ENCODE results near the gene USPL1.

Gene USPL1

GRCh38 chr13:30665638-30666037 is 47.9 kb downstream of the USPL1 start:
- Mint-ChIP-seq H3K27ac (no peak overlapping the region), H3K4me1 (no peaks in the 10 kb centered on the region), H3K4me3 (no peak overlapping the region), H3K27me3 (no peaks in the 10 kb centered on the region), H3K36me3 (no peaks in the 10 kb centered on the region), H3K9me3 (no peaks in the 10 kb centered on the region)

- no peaks in the 10 kb centered on the region for H3K36me3 Mint-ChIP-seq
- H3K9me3 Mint-ChIP-seq = no peaks in the 10 kb centered on the region
- no peak overlapping the region for H3K4me3 Mint-ChIP-seq
- H3K27ac Mint-ChIP-seq = no peak overlapping the region
- no peaks in the 10 kb centered on the region for H3K27me3 Mint-ChIP-seq
- H3K4me1 Mint-ChIP-seq = peaks cover 2% of the 10 kb centered on the region
Measured at GRCh38 chr13:30666113-30666512, 48.4 kb downstream of the USPL1 start.

- no peaks in the 10 kb centered on the region for H3K9me3 Mint-ChIP-seq
- peaks cover 8% of the 10 kb centered on the region for H3K4me1 Mint-ChIP-seq
- no peaks in the 10 kb centered on the region for H3K27me3 Mint-ChIP-seq
- H3K4me3 Mint-ChIP-seq = no peak overlapping the region
- H3K36me3 Mint-ChIP-seq = no peaks in the 10 kb centered on the region
- no peak overlapping the region for H3K27ac Mint-ChIP-seq
Measured at GRCh38 chr13:30667014-30667413, 49.3 kb downstream of the USPL1 start.

- Mint-ChIP-seq H3K4me1 (peaks cover 8% of the 10 kb centered on the region), H3K27me3 (no peaks in the 10 kb centered on the region), H3K9me3 (no peaks in the 10 kb centered on the region), H3K27ac (no peak overlapping the region), H3K36me3 (no peaks in the 10 kb centered on the region), H3K4me3 (no peak overlapping the region)
Measured at GRCh38 chr13:30668312-30668711, 50.6 kb downstream of the USPL1 start.

GRCh38 chr13:30671271-30671815 is 53.6 kb downstream of the USPL1 start:
- Mint-ChIP-seq H3K36me3 (no peaks in the 10 kb centered on the region), H3K27ac (peak overlapping the region; percentile 4), H3K4me3 (no peak overlapping the region), H3K27me3 (no peaks in the 10 kb centered on the region), H3K9me3 (peaks cover 4% of the 10 kb centered on the region), H3K4me1 (peaks cover 19% of the 10 kb centered on the region)

- peak overlapping the region; percentile 94 for H3K27ac Mint-ChIP-seq
- H3K4me1 Mint-ChIP-seq = peaks cover 19% of the 10 kb centered on the region
- H3K36me3 Mint-ChIP-seq = no peaks in the 10 kb centered on the region
- no peaks in the 10 kb centered on the region for H3K27me3 Mint-ChIP-seq
- peak overlapping the region; percentile 87 for H3K4me3 Mint-ChIP-seq
- H3K9me3 Mint-ChIP-seq = peaks cover 4% of the 10 kb centered on the region
Measured at GRCh38 chr13:30673669-30674521, 56.2 kb downstream of the USPL1 start.

- peaks cover 4% of the 10 kb centered on the region for H3K9me3 Mint-ChIP-seq
- H3K27ac Mint-ChIP-seq = no peak overlapping the region
- peaks cover 25% of the 10 kb centered on the region for H3K4me1 Mint-ChIP-seq
- H3K4me3 Mint-ChIP-seq = no peak overlapping the region
- no peaks in the 10 kb centered on the region for H3K27me3 Mint-ChIP-seq
- H3K36me3 Mint-ChIP-seq = no peaks in the 10 kb centered on the region
Measured at GRCh38 chr13:30675717-30676116, 58.0 kb downstream of the USPL1 start.

GRCh38 chr13:30676672-30677071 is 59.0 kb downstream of the USPL1 start:
- Mint-ChIP-seq H3K36me3 (no peaks in the 10 kb centered on the region), H3K4me1 (peaks cover 18% of the 10 kb centered on the region), H3K27ac (no peak overlapping the region), H3K27me3 (no peaks in the 10 kb centered on the region), H3K4me3 (no peak overlapping the region), H3K9me3 (peaks cover 4% of the 10 kb centered on the region)

GRCh38 chr13:30679483-30680330 is 62.0 kb downstream of the USPL1 start:
- Mint-ChIP-seq H3K4me1 (peaks cover 12% of the 10 kb centered on the region), H3K4me3 (no peak overlapping the region), H3K27me3 (no peaks in the 10 kb centered on the region), H3K27ac (no peak overlapping the region), H3K9me3 (peaks cover 4% of the 10 kb centered on the region), H3K36me3 (no peaks in the 10 kb centered on the region)

GRCh38 chr13:30681843-30682242 is 64.1 kb downstream of the USPL1 start:
- H3K4me1 Mint-ChIP-seq = peaks cover 7% of the 10 kb centered on the region
- H3K9me3 Mint-ChIP-seq = no peaks in the 10 kb centered on the region
- no peaks in the 10 kb centered on the region for H3K27me3 Mint-ChIP-seq
- no peak overlapping the region for H3K4me3 Mint-ChIP-seq
- no peak overlapping the region for H3K27ac Mint-ChIP-seq
- H3K36me3 Mint-ChIP-seq = no peaks in the 10 kb centered on the region

GRCh38 chr13:30685320-30685859 is 67.7 kb downstream of the USPL1 start:
- Mint-ChIP-seq H3K9me3 (no peaks in the 10 kb centered on the region), H3K4me3 (no peak overlapping the region), H3K27ac (no peak overlapping the region), H3K36me3 (no peaks in the 10 kb centered on the region), H3K4me1 (peaks cover 3% of the 10 kb centered on the region), H3K27me3 (no peaks in the 10 kb centered on the region)

GRCh38 chr13:30685987-30686386 is 68.3 kb downstream of the USPL1 start:
- Mint-ChIP-seq H3K4me3 (no peak overlapping the region), H3K4me1 (peaks cover 7% of the 10 kb centered on the region), H3K27me3 (no peaks in the 10 kb centered on the region), H3K9me3 (no peaks in the 10 kb centered on the region), H3K36me3 (no peaks in the 10 kb centered on the region), H3K27ac (no peak overlapping the region)

- Mint-ChIP-seq H3K9me3 (no peaks in the 10 kb centered on the region), H3K27me3 (no peaks in the 10 kb centered on the region), H3K4me3 (no peak overlapping the region), H3K4me1 (peaks cover 7% of the 10 kb centered on the region), H3K27ac (no peak overlapping the region), H3K36me3 (no peaks in the 10 kb centered on the region)
Measured at GRCh38 chr13:30687601-30688000, 69.9 kb downstream of the USPL1 start.

- H3K27ac Mint-ChIP-seq = no peak overlapping the region
- H3K9me3 Mint-ChIP-seq = no peaks in the 10 kb centered on the region
- H3K27me3 Mint-ChIP-seq = no peaks in the 10 kb centered on the region
- H3K4me3 Mint-ChIP-seq = peak overlapping the region; percentile 70
- H3K4me1 Mint-ChIP-seq = peaks cover 7% of the 10 kb centered on the region
- H3K36me3 Mint-ChIP-seq = no peaks in the 10 kb centered on the region
Measured at GRCh38 chr13:30689752-30690151, 72.0 kb downstream of the USPL1 start.

GRCh38 chr13:30690282-30691188 is 72.8 kb downstream of the USPL1 start:
- Mint-ChIP-seq H3K36me3 (no peaks in the 10 kb centered on the region), H3K9me3 (no peaks in the 10 kb centered on the region), H3K27me3 (no peaks in the 10 kb centered on the region), H3K4me3 (peak overlapping the region; percentile 70), H3K27ac (no peak overlapping the region), H3K4me1 (peaks cover 10% of the 10 kb centered on the region)

Data from activated naive CD4-positive, alpha-beta T cell treated with anti-CD3 and anti-CD28 coated beads, Interleukin-2, amount 50 U/mL, for 24 hours (primary cell).